SH-SY5Y (cell line): ENCODE measurements around the gene OR1S2.
"Not testable (repeated sequence)": the region's sequence is repeated elsewhere in the genome, so short reads cannot be mapped to it uniquely, and the experiment has no call there.

Experiments used
- GATA2 ChIP-seq: IDR thresholded peaks from 2 replicates; pipeline ENCODE4 v1.6.1; 2011; ENCODE audit warnings: mild to moderate bottlenecking, low read depth, low read length
- GATA3 ChIP-seq: IDR thresholded peaks from 2 replicates; pipeline ENCODE4 v1.6.1; 2011; ENCODE audit warnings: low read depth, mild to moderate bottlenecking, low read length, moderate library complexity

DNA sequence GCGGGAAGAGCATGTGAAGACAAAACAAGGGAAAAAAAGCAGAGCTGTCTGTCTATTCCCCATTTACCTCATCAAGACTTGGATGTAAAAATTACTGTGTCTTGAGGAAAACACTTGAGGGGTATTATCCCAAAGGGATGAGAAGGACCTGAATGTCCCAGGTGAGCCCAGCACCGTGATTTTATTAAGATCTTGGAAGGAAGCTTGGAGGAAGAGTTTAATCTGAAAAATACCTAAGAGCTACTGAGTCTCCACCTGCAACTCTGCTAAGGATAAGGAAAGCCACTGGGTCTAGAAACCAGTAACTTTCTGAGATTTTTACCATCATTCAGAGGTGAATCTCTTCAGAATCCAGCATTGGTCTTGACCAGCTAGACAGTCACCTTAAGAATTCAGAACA, 8.5 kb upstream of the OR1S2 start, which contains the start of gene OR1S1:
- not testable (repeated sequence) for TF ChIP-seq GATA3, GATA2
